Measurements from ENCODE around the gene KCTD14.
"Not testable (repeated sequence)": the region's sequence is repeated elsewhere in the genome, so short reads cannot be mapped to it uniquely, and the experiment has no call there.

The KCTD14 gene

DNA sequence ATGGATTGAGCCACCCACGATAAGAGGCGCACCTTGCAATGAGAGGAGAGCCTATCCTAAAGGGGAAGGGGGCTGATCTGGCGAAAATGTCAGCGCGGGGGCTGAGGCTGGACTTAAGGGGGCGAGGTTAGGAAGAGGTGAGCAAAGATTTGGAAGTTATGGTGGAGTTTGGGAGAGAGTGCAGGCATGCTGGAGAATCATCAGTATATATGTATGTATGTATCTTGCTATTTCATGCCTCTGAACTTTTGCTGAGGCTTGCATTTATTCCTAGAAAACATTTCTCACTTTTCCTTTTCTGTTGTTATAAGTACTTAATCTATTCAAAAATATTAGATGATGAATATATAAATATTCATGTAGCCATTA, 23.4 kb upstream of the KCTD14 start:
- DNase-seq (ENCODE audit: low read depth) = no peak

DNA sequence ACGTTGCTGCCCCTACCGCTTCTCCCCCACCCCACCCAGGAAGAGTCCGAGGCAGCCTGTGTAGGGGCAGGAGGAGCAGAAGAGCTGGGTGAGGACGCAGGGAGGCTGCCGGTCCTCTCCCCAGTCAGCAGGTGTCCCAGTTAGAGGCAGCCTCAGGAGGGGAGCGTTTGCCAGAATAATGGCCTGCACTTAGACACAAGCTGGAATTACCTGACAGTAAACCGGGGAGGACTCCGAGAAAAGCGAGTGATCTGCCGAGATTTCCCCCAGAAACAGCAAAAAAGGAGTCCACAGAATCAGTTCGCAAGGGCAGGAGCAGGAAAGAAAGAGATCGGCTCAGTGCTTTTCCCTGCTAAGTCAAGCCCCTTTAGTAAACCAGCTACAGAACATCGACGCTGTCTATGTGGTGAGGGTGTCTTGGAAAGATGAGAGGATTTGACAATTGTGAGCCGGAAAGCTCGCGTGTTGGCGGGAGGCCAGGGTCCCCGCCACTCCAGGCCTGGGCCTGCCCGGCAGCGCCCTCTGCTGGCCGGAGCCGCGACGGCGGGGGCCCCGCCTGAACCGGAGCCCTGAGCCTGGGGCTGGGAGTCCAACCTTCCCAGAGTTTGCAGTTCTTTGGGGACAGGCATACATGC, 22.9 kb upstream of the KCTD14 start:
- DNase-seq (ENCODE audit: low read depth) = peak; percentile 31

DNA sequence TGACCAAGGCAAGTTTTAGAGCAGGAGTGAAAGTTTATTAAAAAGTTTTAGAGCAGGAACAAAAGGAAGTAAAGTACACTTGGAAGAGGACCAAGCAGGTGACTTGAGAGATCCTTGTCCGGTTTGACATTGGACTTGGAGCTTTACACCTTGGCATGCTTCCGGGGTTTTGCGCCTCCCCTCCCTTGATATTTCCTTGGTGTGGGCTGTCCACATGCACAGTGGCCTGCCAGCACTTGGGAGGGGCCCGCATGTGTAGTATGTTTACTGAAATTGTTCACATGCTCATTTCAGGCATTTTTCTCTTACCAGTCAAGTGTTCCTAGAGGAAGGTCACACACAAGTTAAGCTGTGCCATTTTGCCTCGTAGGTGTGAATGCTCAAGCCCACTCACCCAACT, 21.6 kb upstream of the KCTD14 start:
- DNase-seq (ENCODE audit: low read depth) = no peak

DNA sequence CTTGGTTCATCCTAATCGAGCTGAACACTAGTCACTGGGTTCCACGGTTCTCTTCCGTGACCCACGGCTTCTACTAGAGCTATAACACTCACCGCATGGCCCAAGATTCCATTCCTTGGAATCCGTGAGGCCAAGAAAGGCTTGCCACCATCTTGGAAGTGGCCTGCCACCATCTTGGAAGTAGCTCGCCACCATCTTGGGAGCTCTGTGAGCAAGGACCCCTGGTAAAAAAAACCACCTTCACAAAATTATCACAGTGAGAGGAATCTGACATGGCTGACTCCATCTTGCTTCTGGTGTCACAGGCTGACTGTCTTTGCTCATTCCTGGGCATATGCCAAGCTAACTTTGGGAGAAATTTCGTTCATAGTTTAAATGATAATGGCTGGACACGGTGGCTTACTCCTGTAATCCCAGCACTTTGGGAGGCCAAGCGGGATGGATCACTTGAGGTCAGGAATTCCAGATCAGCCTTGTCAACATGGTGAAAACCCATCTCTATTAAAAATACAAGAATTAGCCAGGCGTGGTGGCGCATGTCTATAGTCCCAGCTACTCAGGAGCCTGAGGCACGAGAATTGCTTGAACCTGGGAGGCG, 18.9 kb upstream of the KCTD14 start:
- DNase-seq (ENCODE audit: low read depth) = no peak

DNA sequence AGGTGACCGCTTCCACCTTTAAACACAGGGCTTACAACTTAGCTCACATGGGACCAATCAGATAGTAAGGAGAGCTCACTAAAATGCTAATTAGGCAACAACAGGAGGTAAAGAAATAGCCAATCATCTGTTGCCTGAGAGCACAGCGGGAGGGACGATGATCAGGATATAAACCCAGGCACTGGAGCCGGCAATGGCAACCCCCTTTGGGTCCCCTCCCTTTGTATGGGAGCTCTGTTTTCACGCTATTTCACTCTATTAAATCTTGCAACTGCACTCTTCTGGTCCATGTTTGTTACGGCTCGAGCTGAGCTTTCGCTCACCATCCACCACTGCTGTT, 18.3 kb upstream of the KCTD14 start:
- not testable (repeated sequence) for DNase-seq (ENCODE audit: low read depth)

DNA sequence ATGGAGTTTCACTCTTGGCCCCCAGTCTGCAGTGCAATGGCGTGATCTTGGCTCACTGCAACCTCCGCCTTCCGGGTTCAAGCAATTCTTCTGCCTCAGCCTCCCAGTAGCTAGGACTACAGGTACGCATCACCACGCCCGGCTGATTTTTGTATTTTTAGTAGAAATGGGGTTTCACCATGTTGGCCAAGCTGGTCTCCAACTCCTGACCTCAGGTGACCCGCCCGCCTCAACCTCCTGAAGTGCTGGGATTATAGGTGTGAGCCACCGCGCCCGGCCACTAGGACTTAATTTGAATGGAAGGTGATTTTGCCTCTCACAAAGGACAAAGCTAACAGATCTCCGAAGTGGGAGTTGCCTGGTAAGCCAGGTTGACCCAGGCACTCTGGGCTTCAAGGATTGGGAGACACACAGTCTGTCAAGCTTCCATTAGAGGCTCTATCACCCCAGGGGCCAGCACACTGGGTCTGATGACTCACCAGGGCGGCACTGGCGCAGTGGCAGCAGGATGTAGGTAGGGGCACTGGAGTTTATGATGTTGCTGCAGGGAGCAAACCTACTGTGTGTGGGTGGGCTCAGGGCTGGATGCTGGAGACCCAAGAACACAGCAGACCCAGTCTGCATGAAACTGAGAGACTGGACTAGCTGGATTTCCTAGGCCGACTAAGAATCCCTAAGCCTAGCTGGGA, 17.8 kb upstream of the KCTD14 start:
- no peak for DNase-seq (ENCODE audit: low read depth)

DNA sequence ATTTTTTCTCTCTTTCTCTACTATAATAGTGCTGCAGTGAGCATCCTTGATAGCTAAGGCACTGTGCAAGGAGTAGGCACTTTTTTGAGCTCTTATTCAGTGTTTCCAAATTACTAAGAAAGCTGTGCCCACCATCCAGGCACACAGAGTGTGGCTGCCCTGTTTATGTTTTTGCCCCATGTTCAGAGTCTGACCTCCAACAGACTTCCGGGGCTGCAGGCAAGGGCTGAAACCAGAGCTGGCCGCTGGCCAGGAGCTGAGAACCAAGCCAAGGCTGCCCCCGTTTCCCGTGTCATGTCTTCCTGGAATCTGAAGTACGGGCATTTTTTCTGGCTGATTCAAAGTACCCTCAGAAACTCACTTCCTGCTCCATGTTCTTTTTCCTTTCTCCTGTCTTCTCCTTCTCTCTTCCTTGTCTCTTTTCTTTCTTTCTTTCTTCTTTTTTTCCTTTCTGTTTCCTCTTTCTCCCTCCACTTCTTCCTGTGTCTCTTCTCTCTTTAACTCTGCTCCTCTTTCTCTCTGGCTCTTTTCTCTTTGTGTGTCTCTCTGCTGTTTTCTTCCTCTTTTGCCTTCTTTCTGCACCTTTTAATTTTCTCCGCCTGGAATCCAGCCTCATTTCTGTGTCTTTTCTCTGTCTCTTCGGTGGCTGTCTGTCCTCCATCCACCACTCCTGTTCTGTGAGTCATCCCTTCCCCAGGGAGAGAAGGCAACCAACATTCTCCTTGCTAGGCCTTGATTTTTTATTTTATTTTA, 17.0 kb upstream of the KCTD14 start:
- peak; percentile 76 for DNase-seq (ENCODE audit: low read depth)

DNA sequence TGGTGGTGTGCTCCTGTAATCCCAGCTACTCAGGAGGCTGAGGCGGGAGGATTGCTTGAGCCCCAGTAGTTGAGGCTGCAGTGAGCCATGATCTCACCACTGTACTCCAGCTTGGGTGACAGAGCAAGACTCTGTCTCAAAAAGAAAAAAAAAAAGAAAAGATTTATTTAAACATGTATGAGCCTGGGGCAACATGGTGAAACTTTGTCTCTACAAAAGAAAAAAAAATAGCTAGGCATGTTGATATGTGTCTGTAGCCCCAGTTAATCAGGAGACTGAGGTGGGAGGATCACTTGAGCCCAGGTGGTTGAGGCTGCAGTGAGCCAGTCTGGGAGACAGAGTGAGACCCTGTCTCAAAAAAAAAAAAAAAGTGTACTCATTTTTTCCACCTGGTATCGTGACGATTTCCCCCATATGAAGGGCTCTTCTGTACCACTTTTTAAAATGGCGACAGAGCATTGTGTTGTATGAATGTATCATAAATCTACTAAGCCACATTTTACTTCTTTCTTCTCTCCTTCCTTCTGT, 16.4 kb upstream of the KCTD14 start:
- DNase-seq (ENCODE audit: low read depth) = no peak

DNA sequence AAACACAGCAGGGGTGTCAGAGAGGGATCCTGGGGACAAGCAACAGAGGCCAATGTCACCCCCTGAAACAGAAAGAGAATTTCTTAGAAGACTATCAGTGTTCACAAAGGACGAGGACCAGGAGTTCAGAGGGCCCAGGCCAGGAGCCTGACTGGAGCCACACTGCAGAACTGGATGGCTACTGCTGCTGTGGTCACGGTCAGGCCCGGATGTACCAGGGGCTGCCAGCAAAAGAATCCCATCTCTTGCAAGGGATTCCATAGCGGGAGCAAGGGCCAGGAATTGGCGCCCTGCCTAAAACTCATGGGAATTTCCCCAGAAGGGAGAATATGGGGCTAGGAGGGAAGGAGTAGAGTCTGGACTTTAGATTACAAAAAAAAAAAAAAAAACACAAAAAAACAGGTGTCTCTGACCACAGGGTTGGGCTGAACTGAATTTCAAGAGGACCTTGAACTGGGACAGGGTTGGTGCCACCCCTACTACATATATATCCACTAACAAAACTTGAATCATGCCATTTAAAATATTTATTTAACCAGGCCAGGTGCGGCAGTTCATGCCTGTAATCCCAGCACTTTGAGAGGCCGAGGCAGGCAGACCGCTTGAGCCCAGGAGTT, 15.7 kb upstream of the KCTD14 start:
- no peak for DNase-seq (ENCODE audit: low read depth)

DNA sequence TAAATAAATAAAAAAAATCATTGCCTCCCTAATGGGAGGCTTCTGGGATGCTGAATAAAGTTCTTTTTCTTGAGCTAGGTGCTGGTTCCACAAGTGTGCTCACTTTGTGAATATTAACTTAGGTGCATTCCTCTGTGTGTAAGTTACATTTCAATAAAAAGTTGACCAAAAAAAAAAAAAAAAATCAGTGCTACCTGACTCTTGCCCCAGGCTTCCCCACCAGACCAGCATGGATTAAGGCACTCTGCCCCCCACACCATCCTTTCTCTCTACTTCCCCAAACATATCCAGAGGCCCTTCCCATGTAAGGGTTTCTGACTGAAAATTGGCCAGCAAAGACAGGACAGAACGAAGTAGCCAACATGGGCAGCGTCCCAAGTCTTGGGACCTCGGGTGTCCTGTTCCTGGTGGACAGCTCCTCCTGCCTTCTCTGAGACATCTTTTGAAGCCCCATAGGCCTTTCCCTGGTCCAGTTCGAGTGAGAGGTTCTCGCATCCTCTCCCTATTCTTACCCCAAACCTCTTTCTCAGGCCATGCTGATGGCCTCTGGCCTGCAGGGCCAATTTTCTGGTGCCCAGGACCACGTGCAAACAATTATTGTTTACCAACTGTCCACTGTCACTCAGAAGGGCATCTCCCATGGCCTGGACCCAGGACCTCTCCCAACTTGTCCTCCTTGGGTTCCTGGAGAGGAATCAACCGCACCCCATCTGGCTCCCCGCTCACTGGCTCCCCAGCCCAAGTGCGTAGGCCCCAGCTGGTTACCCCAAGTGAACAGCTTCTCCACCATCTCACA, 14.9 kb upstream of the KCTD14 start:
- no peak for DNase-seq (ENCODE audit: low read depth)

DNA sequence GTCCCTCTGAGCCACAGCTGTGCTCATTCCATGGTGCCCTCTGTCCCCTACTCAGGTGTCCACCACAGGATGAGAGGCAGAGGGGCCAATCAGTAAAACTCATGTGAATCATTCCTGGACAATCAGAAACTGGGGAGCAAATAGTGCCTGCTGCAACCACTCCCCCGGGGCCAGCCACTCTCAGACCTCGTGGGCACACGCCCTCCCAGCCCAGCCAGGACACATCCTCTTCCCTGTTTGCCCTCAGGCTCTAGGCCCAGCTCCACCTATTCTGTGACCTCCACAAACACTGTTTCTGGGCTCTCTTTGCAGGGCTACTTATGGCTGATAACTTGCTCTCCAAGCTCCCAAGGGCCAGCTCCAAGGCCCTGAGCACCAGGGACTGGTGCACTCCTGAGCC, 14.0 kb upstream of the KCTD14 start:
- no peak for DNase-seq (ENCODE audit: low read depth)

DNA sequence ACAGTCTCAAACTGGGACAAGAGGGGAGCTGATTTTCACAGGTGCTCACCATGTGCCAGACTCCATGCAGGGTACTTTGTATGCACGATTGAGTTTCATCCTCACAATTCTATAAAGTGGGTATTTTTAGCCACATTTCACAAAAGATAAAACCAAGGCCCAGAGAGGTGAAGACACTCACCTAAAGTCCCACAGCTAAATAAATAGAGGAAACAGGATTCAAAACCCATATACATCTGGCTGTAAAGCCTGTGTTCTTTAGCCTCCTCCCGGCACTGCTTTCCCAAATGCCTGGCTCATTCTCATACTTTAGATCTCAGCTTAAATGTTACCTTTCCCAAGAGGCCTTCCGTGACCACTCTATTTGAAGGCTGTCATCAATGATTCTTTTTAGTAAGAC, 13.2 kb upstream of the KCTD14 start:
- no peak for DNase-seq (ENCODE audit: low read depth)

DNA sequence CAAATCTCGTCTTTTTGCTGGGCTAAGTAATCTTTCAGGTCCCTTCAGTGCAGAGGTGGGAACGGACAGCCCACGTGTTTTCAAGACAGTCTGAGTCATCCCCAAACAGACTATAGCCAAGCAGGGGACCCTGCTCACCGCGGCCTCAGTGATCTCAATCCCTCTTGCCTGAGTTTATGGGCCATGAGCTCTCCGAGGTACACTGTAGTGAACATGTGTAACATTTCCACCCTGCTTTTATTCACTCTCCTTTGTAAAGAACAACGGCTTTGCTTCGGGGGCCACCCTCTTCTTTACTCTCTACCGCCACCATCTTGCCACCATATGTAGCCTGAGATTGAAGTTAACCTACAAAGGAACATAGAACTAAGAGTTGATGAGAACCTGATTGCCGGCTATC, 11.5 kb upstream of the KCTD14 start:
- DNase-seq (ENCODE audit: low read depth) = no peak

DNA sequence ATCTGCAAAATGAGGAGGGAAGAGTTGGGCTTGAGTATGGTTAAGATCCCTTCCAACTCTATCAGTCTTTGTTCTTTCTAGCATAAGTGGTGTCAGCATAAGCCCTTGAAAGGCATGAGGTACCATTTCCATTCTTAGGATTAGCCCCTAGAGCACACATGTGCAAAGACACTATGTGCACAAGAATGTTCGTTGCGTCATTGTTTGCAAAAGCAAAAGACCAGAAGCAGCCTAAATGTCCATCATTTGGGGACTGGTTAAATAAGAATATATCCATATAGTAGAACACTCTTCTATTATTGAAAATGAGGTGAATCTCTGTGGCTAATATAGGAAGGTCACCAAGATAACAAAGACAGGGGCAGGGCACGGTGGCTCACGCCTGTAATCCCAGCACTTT, 10.0 kb upstream of the KCTD14 start:
- DNase-seq (ENCODE audit: low read depth) = no peak

DNA sequence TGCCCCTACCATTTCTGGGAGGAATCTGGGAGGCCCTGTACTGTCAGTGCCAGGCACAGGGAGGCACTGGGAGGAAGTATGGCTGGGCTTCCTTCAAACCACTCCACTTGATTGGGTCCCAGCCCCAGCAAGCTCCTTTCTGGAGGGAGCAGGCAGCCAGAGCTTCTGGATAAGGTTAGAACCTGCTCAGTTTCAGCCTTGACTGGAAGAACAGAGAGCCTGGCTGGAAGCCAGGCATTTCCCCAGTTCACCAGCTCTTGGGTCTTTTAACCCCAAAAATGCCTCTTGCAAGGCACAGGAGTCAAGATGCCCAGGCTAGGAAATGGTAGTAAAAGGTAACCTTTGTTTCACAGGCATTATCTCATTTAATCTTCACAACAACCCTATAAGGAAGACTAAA, 9.0 kb upstream of the KCTD14 start:
- no peak for DNase-seq (ENCODE audit: low read depth)

DNA sequence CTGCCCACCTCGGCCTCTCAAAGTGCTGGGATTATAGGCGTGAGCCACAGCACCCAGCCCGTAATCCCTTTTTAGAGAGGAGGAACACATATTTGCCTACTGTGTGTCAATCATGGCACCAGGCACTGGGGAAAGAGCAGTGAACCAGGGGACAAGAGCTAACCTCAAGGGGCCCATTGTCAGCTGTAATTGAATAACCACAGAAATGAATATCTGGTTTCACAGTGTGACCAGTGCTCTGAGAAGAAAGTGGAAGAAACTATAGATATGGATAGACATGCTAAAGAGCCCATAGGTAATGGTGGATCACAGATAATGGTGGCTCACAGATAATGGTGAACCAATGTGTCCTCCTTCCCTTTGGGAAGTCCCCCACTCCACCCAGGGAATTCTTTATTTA, 8.6 kb upstream of the KCTD14 start:
- no peak for DNase-seq (ENCODE audit: low read depth)

DNA sequence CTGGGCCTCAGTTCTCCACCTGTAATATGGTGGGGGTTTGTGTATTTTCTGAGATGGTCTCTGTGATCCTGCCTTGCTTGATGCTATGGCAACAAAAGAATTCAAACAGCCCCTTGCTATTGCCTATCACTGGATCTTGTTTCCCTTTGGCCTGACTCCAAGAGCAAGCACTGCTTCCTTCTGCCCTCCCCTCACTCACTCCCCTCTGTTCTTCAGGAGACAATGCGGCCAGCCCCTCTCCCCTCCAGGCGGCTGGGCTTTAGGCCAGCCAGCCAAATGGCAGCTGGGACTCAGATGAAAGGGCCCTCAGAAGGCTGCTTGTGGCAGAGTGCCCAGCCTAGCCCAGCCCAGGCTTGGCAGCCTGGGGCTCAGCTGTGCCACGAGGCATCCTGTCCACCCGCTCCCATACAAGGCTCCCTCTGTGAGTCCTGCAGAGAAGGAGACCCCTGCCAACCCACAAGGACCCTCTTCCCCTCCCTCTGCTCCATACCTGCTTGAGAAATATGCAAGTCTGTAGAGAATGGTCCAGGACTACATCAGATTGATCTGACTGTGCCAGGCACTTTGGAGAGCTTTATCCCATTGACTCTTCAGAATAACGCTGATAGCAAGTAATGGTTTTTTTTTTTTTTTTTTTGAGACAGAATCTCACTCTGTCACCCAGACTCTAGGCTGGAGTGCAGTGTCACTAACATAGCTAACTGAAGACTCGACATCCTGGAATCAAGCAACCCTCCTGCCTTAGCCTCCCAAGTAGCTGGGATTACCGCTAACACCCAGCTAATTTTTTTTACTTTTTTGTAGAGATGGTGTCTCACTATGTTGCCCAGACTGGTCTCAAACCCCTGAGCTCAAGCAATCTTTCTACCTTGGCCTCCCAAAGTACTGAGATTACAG, 7.6 kb upstream of the KCTD14 start:
- DNase-seq (ENCODE audit: low read depth) = no peak

DNA sequence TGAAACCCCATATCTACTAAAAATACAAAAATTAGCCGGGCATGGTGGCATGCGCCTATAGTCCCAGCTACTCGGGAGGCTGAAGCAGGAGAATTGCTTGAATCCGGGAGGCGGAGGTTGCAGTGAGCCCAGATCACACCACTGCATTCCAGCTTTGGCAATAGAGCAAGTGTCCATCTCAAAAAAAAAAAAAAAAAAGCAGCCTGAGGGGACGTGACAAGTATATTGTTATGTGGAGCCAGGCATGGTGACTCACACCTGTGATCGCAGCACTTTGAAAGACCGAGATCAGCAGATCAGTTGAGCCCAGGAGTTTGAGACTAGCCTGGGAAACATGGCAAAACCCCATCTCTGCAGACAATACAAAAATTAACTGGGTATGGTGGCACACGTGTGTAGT, 5.3 kb upstream of the KCTD14 start:
- DNase-seq (ENCODE audit: low read depth) = not testable (repeated sequence)

DNA sequence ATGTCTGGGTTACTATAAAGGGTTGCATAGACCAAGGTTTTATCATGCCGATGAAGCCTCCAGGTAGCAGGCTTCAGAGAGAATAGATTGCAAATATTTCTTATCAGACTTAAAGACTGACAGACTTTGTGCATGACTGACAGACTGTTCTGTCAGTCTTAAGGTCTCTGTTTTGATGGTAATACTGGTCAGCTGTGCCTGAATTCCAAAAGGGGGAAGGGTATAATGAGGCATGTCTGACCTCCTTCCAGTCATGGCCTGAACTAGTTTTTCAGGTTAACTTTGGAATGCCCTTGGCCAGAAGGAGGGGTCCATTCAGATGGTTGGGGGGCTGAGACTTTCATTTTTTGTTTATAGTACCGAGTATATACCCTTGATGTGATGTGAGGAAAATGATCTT, 4.7 kb upstream of the KCTD14 start:
- DNase-seq (ENCODE audit: low read depth) = no peak

DNA sequence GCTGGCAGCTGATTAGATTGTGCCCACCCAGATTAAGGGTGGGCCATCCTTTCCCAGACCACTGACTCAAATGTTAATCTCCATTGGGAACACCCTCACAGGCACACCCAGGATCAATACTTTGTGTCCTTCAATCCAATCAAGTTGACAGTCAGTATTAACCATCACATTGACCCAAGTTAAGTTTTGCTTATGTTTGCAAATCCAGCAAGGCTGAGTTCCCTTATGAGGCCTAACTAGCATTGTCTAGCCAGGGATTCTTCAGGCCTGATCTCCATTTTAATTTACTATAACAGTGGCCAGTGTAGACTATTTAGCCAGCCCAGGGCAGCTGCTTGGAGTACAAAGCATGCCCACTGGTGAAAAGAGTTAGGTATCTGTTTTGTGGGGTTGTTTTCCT, 2.3 kb upstream of the KCTD14 start:
- no peak for DNase-seq (ENCODE audit: low read depth)

DNA sequence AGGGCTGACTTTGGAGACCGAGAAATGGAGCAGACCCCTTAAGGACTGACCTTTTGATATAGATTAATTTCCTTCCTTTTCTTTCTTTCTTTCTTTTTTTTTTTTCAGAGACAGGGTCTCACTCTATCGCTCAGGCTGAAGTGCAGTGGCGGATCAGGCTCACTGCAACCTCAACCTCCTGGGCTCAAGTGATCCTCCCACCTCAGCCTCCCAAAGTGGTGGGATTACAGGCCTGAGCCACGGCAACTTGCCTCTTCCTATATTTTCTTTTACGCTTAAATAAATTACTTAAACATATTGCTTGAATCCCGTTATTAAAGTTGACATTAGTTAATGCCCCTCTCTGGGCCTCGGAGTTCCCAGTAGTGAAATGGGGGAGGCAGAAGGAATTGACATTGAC, 350 bp upstream of the KCTD14 start:
- DNase-seq (ENCODE audit: low read depth) = no peak

Data from stromal cell of bone marrow (primary cell).